Medulla oblongata (tissue), 1 donor: Measurements from ENCODE around the gene YIF1A.

ENCODE experiments used
- DNase-seq: peaks from one replicate; pipeline ENCODE4 v3.0.0-alpha.2; 2015; ENCODE audit errors: extremely low spot score

YIF1A gene

DNA sequence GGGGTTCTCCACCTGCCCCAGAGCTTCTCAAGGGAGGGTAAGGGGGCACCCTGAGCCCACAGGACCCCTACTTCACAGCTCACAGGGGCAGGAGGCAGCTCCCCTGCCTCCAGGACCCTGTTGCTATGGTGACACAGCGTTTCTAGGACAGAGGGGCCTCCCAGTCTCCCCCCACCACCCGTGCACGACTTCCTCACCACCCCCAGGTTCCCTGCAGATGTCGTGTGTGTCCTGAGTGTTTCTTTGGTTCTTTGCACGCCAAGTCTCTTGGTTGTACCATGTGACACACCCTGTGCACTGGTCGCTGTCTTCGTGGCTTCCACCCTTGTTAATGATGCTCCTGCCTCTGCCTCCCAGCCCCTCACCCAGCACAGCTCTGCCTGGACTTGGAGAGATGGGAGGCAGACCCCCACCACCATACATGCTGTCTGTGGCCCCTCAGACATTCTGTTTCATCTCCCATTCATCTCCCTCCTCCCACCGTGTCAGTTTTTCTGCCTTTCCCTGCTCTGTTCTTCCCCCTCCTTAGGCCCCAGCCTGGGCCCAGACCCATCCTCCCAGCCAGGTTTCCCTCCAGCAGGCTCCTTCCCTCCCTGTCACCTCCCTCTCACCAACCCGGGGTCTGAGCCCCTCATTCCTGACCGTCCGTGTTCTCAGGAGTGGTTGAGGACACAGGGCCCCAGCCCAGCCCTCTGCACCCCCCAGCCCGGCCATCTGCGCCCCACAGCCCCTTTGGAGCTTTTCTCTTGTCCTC, 45.0 kb downstream of the YIF1A start:
- DNase-seq, result no peak

DNA sequence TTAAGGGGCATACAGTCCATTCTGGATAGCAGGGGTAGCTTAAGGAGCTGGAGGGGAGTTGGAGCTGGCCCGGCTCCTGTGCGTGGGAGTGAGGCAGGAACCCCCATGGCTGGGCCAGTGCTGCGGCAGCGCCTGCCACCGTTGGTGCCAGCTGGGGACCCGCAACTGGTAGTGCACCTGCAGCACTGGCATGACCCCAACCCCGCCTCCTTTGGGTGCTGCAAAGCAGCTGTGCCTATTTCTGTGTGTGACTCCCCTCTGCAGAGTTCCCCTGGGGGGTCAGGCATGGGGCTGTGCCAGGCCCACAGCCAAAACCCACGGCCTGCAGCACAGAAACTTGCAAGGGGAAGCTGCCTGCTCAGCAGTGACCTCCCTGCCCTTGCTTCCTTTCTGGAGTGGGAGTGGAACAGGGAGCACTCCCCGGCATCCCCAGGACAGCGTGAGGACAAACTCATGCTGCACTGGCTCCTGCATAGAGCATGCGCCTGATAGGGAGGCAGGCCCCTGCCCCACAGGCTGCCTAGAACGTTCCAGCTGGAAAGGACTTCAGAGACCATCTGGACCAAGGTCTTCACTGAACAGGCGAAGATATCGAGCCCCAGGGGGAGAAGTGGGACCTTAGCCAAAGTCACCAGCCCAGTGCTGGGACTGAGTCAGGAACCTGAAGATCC, 46.7 kb downstream of the YIF1A start:
- no peak for DNase-seq

DNA sequence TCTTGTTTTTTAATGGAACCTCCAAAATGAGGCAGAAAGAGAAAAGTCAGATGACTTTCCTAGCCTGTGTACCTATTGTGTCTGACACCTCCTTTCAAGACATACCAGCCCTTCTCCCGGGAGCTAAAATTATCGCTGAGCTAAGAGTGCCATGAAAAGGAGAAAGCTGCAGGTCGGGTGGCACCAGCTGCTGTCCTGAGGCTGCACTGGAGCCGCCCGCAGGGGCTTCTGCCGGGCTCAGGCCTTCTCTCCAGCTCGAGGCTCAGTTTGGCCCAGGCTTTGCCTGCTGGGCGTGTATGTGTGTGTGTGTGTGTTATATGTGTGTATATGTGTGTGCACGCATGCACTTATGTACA, 48.2 kb downstream of the YIF1A start:
- DNase-seq, result no peak

DNA sequence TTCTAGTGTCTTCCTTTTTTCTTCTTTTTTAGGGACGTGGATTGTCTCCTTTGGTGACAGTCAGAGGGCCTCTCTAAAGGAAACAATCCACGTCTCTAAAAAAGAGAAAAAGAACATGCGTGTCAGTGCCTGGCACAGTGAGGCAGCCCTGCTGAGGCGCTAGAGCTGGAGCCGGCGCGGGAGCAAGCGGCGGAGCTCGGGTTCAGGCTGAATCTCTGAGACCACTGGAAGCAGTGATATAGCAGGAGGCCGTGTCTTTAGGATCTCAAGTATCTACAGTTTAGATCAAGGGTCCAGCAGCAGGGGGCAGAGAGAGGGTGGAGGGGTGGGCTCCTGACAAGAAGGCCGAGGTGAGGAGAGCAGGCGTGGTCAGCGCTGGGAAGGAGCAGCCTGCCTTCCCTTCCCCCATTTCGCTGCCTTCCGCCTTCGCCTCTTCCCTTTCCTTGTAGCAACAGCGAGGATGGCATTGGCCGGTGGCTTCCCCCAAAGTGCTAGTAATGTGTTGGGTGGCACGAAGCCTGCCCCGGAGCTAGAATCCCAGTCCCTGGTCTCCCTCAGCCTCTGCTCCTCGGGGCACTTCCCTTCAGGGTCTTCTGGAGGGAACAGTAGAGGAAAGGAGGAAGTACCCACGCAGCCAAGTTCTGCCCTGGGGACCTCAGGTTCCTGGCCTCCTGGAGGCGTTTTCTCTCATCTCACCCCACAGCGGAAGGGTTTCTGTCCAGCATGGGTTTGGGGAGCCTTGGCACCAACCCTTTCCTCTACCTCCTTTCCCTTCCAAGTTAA, 48.8 kb downstream of the YIF1A start:
- no peak for DNase-seq

DNA sequence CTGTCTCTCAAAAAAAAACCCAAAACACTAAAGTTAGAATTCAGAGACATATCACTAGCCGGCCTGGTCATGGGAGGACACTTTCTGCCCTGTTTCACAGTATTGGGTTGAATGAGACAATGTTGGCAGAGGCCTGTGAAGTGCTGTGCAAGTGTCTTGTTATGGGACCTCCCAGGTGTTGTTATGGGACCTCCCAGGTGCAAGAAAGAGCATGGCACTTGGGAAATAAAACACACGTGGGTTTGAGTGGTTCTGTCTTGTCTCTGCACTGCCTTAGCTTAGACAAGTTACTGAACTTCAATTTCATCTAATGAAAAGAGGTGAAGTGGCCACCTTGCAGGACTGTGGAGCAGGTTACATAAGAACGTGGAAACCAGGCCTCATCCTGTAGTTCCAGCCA, 49.4 kb downstream of the YIF1A start:
- DNase-seq, result no peak

DNA sequence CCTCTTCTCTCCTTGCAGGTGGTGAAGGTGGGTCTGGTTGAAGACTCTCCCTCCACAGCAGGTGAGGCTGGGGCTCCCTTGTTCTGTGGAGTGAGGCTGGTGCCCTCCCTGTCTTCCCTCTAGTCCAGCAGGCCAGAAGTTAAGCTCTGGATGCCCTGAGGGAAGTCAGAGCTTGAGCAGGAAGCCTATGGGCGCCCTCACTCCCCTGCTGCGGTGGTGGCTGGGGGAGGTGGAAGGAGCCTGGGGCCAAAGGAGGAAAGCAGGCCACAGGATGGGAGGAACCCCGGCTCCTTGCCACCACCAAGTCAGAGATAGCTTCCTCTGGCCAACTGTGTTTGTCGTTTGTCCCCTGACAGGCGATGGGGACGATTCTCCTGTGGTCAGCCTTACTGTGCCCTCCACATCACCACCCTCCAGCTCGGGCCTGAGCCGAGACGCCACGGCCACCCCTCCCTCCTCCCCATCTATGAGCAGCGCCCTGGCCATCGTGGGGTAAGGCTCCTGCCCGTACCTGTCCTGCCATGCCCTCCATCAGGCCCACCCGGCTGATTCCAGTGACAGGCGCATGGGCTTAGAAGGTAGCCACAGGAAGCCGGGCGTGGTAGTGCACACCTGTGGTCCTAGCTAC, 50.0 kb downstream of the YIF1A start:
- no peak for DNase-seq

DNA sequence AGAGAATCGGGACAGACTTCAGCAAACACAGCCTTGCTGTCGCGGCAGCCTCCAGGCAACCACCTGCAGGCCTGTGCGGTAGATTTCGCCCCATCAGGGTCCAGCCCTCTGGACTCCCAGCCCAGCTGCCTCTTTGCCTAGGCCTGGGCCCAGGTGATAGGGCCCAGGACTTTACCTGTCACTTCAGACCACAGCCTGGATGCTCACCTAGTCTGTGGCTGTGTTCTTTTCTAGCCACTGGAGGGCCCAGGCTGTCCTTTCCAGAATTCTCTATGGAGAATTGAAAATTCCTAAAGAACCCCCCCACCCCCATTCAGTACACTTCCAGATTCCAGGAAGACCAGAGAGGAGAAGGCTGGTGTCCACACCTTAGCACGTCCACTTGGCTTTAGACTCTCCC, 51.1 kb downstream of the YIF1A start:
- DNase-seq, result no peak

DNA sequence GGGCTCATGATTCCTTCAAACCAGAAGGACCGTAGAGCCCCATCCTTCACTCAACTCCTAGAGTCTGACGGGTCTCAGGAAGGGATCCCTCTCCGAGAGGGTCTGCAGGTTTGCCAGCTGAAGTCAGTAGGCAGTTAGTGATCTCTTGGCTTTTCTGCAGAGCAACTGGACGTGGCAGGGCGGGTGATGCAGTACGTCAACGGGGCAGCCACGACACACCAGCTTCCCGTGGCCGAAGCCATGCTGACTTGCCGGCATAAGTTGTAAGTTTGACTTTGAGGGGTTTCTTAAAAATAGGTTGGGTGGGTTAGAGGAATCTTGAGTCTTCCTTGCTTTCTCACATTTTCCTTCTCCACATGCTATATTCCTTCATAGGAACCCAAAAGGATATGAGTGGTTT, 53.8 kb downstream of the YIF1A start:
- no peak for DNase-seq
